ENCODE results near the gene MELTF. TPM values are rescaled to one million over a fixed set of nuclear protein-coding genes. Genes with fewer than 3 reads are reported as not detected.

MELTF gene
- total RNA-seq, 4 donors from 2014 or later = 3.0 to 20.6 (median 10.3) TPM

DNA sequence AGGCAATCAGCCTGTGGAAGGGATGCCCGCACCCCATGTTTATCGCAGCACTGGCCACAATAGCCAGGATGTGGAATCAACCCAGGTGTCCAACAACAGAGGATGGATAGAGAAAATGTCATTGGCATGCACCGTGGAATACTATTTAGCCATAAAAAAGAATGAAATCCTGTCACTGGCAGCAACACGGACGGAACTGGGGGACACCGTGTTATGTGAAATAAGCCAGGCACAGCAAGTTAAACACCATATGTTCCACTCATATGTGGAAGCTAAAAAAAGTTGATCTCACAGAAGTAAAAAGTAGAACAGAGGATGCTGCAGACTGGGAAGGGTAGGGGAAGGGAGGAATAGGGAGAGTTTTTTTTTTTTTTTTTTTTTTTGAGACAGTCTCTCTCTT lies 15.6 kb downstream of the MELTF start:
- intact Hi-C loops (cut with DNase I; ENCODE audit: low total_unique reads) (no loop called here), in situ Hi-C loops (cut with MboI; ENCODE audit: low pct_ligation_motif_present in 1 of 4, low pct_unique_long_range_greater_than_20kb in 1 of 4, low sequenced_read_pairs in 3 of 4) (no loop called here)
- no peaks in the 10 kb centered on the region for H3K9me3 ChIP-seq
- no peak for DNase-seq
- WGBS, 2 donors (ENCODE audit: low coverage in 1 of 2) = 89 to 94% methylated on average over 6 of the region's 6 CpGs
- no peak overlapping the region for H3K4me3 ChIP-seq
- H3K36me3 ChIP-seq = no peaks in the 10 kb centered on the region
- H3K27ac ChIP-seq = no peak overlapping the region
- TF ChIP-seq POLR2A (IDR thresholded peaks at IDR 0.05) (no peak), POLR2AphosphoS5 (IDR thresholded peaks at IDR 0.05) (no peak), CTCF (IDR thresholded peaks at IDR 0.05) (no peak), EP300 (IDR thresholded peaks at IDR 0.05; ENCODE audit: low read depth) (no peak)
- H3K4me1 ChIP-seq = no peaks in the 10 kb centered on the region
- H3K27me3 ChIP-seq = no peaks in the 10 kb centered on the region

DNA sequence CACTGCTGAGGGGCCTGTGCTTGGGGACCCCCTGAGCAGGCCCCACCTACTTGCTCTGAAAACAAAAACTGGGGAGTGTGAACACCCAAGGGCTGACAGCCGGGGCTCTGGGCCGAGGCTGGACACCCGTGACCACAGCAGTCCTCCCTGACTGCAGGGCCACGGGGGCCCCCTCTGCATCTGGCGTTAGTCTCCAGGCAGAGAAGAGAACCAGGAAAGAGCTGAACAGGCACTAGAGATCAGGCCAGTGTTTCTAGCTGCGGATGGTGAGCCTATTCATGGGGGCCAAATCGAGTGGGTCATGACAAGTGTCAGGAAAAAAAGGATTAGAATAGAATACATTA lies 17.1 kb downstream of the MELTF start:
- TF ChIP-seq EP300 (IDR thresholded peaks at IDR 0.05; ENCODE audit: low read depth) = no peak
- no peak for TF ChIP-seq CTCF (IDR thresholded peaks at IDR 0.05)
- TF ChIP-seq POLR2AphosphoS5 (IDR thresholded peaks at IDR 0.05) = no peak
- TF ChIP-seq POLR2A (IDR thresholded peaks at IDR 0.05) = no peak
- in situ Hi-C loops (cut with MboI; ENCODE audit: low pct_ligation_motif_present in 1 of 4, low pct_unique_long_range_greater_than_20kb in 1 of 4, low sequenced_read_pairs in 3 of 4) = no loop called here
- H3K36me3 ChIP-seq = no peaks in the 10 kb centered on the region
- H3K4me3 ChIP-seq = no peak overlapping the region
- no peaks in the 10 kb centered on the region for H3K27me3 ChIP-seq
- H3K27ac ChIP-seq = no peak overlapping the region
- H3K4me1 ChIP-seq = no peaks in the 10 kb centered on the region
- no peaks in the 10 kb centered on the region for H3K9me3 ChIP-seq
- WGBS, 2 donors (ENCODE audit: low coverage in 1 of 2) = 89 to 93% methylated on average over 2 to 7 of the region's 7 CpGs
- no peak for DNase-seq
- intact Hi-C loops (cut with DNase I; ENCODE audit: low total_unique reads) = no loop called here

DNA sequence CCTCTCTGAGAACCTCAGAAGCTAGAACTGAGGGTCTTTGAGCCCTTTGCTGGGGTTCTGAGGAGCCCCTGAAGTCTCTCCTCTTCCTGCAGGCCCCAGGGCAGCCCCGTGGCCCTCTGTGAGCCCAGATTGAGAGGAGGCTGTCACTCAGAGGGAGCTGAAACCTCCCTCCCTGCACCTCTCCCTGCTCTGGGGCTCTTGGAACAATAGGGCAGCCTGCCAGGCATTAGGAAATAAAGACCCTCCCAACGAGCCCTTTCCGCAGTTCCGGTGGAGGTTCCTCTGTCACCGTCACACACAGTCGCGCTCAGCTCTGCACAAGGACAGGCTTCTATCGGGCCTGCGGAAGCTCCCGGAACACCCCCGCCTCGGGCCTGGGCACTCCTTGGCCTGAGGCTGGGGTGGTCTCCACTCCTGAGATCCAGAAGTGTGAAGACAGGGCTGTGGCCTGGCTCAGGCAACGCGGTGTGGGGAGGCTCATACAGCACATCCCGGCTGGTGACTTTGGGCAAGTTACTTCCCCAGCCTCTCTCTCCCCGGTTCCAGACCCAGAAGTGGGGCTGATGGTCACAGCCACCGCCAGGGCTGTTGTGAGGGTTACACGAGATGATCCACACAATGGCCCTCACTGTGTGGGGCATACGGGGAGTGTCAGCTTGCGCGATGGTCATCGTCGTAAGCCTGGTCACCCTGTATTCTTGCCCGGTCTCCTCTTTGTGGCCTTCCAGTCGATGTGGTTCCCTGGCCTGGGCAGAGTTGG lies 17.7 kb downstream of the MELTF start:
- Histone ChIP-seq H3K27ac (no peak overlapping the region), H3K36me3 (no peaks in the 10 kb centered on the region), H3K27me3 (no peaks in the 10 kb centered on the region), H3K4me3 (no peak overlapping the region), H3K4me1 (no peaks in the 10 kb centered on the region), H3K9me3 (no peaks in the 10 kb centered on the region)
- no peak for TF ChIP-seq EP300 (IDR thresholded peaks at IDR 0.05; ENCODE audit: low read depth)
- TF ChIP-seq POLR2AphosphoS5 (IDR thresholded peaks at IDR 0.05) = no peak
- TF ChIP-seq CTCF (IDR thresholded peaks at IDR 0.05) = no peak
- no peak for TF ChIP-seq POLR2A (IDR thresholded peaks at IDR 0.05)
- in situ Hi-C loops (cut with MboI; ENCODE audit: low pct_ligation_motif_present in 1 of 4, low pct_unique_long_range_greater_than_20kb in 1 of 4, low sequenced_read_pairs in 3 of 4) (no loop called here), intact Hi-C loops (cut with DNase I; ENCODE audit: low total_unique reads) (no loop called here)
- DNase-seq = no peak
- 93% methylated on average over 24 of the region's 25 CpGs; no CpG with 5 or more reads in 1 of the 2 donors for WGBS, 2 donors (ENCODE audit: low coverage in 1 of 2)

GRCh38 chr3:197010556-197011351 lies 18.9 kb downstream of the MELTF start:
- in situ Hi-C loops (cut with MboI; ENCODE audit: low pct_ligation_motif_present in 1 of 4, low pct_unique_long_range_greater_than_20kb in 1 of 4, low sequenced_read_pairs in 3 of 4) (no loop called here), intact Hi-C loops (cut with DNase I; ENCODE audit: low total_unique reads) (no loop called here)
- DNase-seq = no peak
- Histone ChIP-seq H3K27me3 (no peaks in the 10 kb centered on the region), H3K36me3 (no peaks in the 10 kb centered on the region), H3K9me3 (no peaks in the 10 kb centered on the region), H3K27ac (no peak overlapping the region), H3K4me3 (no peak overlapping the region), H3K4me1 (no peaks in the 10 kb centered on the region)
- no peak for TF ChIP-seq EP300 (IDR thresholded peaks at IDR 0.05; ENCODE audit: low read depth)
- no peak for TF ChIP-seq POLR2A (IDR thresholded peaks at IDR 0.05)
- no peak for TF ChIP-seq POLR2AphosphoS5 (IDR thresholded peaks at IDR 0.05)
- no peak for TF ChIP-seq CTCF (IDR thresholded peaks at IDR 0.05)
- WGBS, 2 donors (ENCODE audit: low coverage in 1 of 2) = 79 to 87% methylated on average over 3 to 30 of the region's 30 CpGs
